Mucosa of rectum (tissue), 2 donors: ENCODE measurements around the gene ECM1.

ENCODE experiments used
- H3K27ac ChIP-seq, 2 donors: one replicate each; pipeline ENCODE4 v1.7.0; 2013; ENCODE audit warnings: inconsistent platforms in 2 of 2, low read depth in 2 of 2, low read length in 2 of 2
- H3K27me3 ChIP-seq, 2 donors: one replicate each; pipeline ENCODE4 v1.7.0; 2013; ENCODE audit warnings: low read length in 2 of 2; ENCODE audit not compliant: control insufficient read depth in 2 of 2, insufficient read depth in 2 of 2
- H3K36me3 ChIP-seq, 2 donors: one replicate each; pipeline ENCODE4 v1.7.0; 2013; ENCODE audit warnings: low read length in 2 of 2; ENCODE audit not compliant: control insufficient read depth in 2 of 2, insufficient read depth in 2 of 2
- H3K4me1 ChIP-seq, 2 donors: one replicate each; pipeline ENCODE4 v1.7.0; 2013; ENCODE audit warnings: low read length in 2 of 2, mild to moderate bottlenecking in 1 of 2; ENCODE audit not compliant: control insufficient read depth in 2 of 2, insufficient read depth in 2 of 2
- H3K4me3 ChIP-seq, 2 donors: one replicate each; pipeline ENCODE4 v1.7.0; 2013; ENCODE audit warnings: low read length in 2 of 2
- H3K9ac ChIP-seq, 2 donors: one replicate each; pipeline ENCODE4 v1.7.0; 2013; ENCODE audit warnings: low read length in 2 of 2, low read depth in 1 of 2, mild to moderate bottlenecking in 1 of 2
- H3K9me3 ChIP-seq, 2 donors: one replicate each; pipeline ENCODE4 v1.7.0; 2013; ENCODE audit warnings: low read length in 2 of 2; ENCODE audit not compliant: control insufficient read depth in 2 of 2
- donor health status: healthy.
- donor health status: Normal muscosa, but diverticular disease.

ECM1 gene

GRCh38 chr1:150479370-150479769 lies 28.5 kb upstream of the ECM1 start:
- Histone ChIP-seq H3K27me3 (no peaks in the 10 kb centered on the region), H3K4me1 (peaks cover 0 to 4% of the 10 kb centered on the region in 2 donors), H3K9me3 (no peaks in the 10 kb centered on the region), H3K27ac (no peak overlapping the region), H3K9ac (no peak overlapping the region), H3K36me3 (no peaks in the 10 kb centered on the region), H3K4me3 (no peak overlapping the region)

GRCh38 chr1:150479927-150480352 lies 28.0 kb upstream of the ECM1 start:
- H3K9me3 ChIP-seq: no peaks in the 10 kb centered on the region
- no peak overlapping the region for H3K9ac ChIP-seq
- no peaks in the 10 kb centered on the region for H3K27me3 ChIP-seq
- H3K4me3 ChIP-seq: no peak overlapping the region
- no peak overlapping the region for H3K27ac ChIP-seq
- H3K4me1 ChIP-seq: peaks cover 0 to 4% of the 10 kb centered on the region in 2 donors
- no peaks in the 10 kb centered on the region for H3K36me3 ChIP-seq

- Histone ChIP-seq H3K27me3 (no peaks in the 10 kb centered on the region), H3K4me3 (no peak overlapping the region), H3K36me3 (peaks cover 0 to 5% of the 10 kb centered on the region in 2 donors), H3K9me3 (no peaks in the 10 kb centered on the region), H3K27ac (no peak overlapping the region), H3K9ac (no peak overlapping the region), H3K4me1 (peaks cover 5 to 8% of the 10 kb centered on the region in 2 donors)
These were observed 23.5 kb upstream of the ECM1 start for GRCh38 chr1:150484431-150484830.

DNA sequence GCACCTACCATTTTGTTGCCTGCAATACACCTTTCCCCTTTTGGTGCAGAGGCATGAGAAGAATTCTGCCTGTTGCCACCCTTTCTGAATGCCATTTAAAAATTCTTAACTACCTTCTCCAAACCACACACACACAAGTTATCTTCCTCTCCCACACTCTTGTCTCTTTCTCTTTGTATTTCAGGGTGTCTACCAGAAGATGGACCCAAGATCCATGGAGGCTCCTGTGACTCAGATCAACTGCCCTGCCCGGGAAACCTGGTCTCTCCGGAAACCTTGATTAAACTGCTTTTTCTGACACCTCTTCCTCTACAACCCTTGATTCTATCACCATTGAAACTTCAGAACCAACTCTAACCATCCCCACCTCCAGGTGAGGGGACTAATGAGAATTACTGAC lies 23.0 kb upstream of the ECM1 start:
- peaks cover 0 to 5% of the 10 kb centered on the region in 2 donors for H3K36me3 ChIP-seq
- no peaks in the 10 kb centered on the region for H3K27me3 ChIP-seq
- H3K9ac ChIP-seq: no peak overlapping the region
- H3K4me1 ChIP-seq: peaks cover 5 to 8% of the 10 kb centered on the region in 2 donors
- no peak overlapping the region for H3K4me3 ChIP-seq
- H3K9me3 ChIP-seq: no peaks in the 10 kb centered on the region
- H3K27ac ChIP-seq: no peak overlapping the region

DNA sequence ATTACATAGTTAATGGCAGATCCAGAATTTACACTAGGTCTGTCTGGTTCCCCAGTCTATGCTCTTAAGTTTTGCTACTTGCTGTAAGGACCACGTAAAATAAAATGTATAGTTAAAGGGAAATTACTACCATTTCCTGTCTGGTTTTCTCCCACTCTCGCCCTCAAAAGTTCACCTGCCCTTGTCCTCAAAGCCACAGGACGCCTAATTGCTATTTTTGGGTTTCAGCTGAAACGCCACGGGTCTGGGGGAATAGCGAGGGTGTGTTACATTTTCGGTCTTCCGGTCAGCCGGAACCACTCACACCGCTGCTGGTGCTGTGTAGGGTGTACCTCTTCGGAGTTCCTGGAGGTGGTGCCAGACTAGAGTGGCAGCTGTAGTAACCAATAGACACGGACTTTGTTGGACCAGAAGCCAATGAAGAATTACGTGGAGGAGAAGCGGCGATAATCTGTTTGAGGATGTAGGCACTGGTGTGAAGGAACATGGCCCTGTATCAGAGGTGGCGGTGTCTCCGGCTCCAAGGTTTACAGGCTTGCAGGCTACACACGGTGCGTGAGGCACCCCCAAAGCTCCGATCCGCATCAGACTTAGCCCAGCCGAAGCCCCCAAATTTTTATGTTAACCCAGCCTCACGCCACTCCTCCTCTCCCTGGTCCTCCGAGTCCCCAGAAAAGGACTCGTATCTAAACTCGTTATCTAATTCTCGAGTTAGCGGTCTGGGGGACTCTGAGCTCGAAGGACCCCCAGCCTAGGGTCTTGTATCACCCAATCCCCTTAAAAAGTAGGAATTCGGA lies 20.7 kb upstream of the ECM1 start, which contains the start of gene TARS2:
Gene TARS2 (plus strand): TSS at position 454 of the 797 bp plus-strand sequence. CDS start 32 bp downstream, at position 486.
- peaks cover 5 to 8% of the 10 kb centered on the region in 2 donors for H3K4me1 ChIP-seq
- peak within 1 kb of the TSS; percentile 89 to 91 for H3K9ac ChIP-seq
- H3K4me3 ChIP-seq: peak within 1 kb of the TSS; percentile 84 to 86
- H3K27ac ChIP-seq: peak within 1 kb of the TSS; percentile 67
- H3K9me3 ChIP-seq: no peaks in the 10 kb centered on the region
- no peaks in the 10 kb centered on the region for H3K27me3 ChIP-seq
- peaks cover 9 to 17% of the 10 kb centered on the region in 2 donors for H3K36me3 ChIP-seq

GRCh38 chr1:150487763-150488115 lies 20.2 kb upstream of the ECM1 start:
- peak overlapping the region; percentile 40 to 67 for H3K27ac ChIP-seq

DNA sequence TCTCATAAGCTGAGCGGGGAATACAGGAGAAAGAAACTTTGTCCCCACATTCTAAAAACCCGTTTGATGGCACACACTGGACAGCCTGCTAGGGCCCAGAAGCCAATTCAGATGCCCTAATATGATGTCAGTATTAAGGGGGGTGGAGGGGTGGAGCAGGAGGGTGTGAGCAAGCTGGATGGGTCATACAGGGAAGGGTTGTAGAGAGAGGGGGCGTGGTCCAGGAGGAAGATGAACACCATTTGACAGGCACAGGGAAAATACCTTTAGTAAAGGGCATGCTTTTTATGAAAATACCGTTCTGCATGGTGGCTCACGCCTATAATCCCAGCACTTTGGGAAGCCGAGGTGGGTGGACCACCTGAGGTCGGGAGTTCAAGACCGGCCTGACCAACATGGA lies 14.7 kb upstream of the ECM1 start:
- Histone ChIP-seq H3K9ac (no peak overlapping the region), H3K9me3 (no peaks in the 10 kb centered on the region), H3K27me3 (no peaks in the 10 kb centered on the region), H3K27ac (no peak overlapping the region), H3K4me1 (peaks cover under 1 to 2% of the 10 kb centered on the region in 2 donors), H3K36me3 (peaks cover 23 to 44% of the 10 kb centered on the region in 2 donors), H3K4me3 (no peak overlapping the region)

More at GRCh38 chr1:150487763-150488115, 20.2 kb upstream of the ECM1 start:
- Histone ChIP-seq H3K36me3 (peaks cover 12 to 20% of the 10 kb centered on the region in 2 donors), H3K27me3 (no peaks in the 10 kb centered on the region), H3K9me3 (no peaks in the 10 kb centered on the region), H3K9ac (peak overlapping the region; percentile 89 to 91), H3K4me3 (peak overlapping the region; percentile 84 to 86), H3K4me1 (peaks cover 5 to 8% of the 10 kb centered on the region in 2 donors)

DNA sequence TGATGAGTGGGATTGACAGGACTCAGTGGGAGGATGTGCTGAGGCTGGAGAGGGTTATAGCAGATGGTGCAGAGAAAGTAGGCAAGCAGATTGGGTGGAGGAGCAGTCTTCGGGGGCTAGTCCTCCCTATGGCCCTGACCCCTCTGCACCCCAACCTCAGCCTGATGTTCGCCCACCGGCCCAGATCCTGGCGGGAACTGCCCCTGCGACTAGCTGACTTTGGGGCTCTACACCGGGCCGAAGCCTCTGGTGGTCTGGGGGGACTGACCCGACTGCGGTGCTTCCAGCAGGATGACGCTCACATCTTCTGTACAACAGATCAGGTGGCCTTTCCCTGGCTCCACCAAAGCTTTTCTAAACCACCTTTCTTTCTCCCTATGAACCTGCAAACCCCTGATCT lies 9.6 kb upstream of the ECM1 start:
- Histone ChIP-seq H3K4me1 (no peaks in the 10 kb centered on the region), H3K9me3 (no peaks in the 10 kb centered on the region), H3K27me3 (no peaks in the 10 kb centered on the region), H3K9ac (no peak overlapping the region), H3K36me3 (peaks cover 22 to 41% of the 10 kb centered on the region in 2 donors), H3K4me3 (no peak overlapping the region), H3K27ac (no peak overlapping the region)

- H3K9ac ChIP-seq: no peak overlapping the region
- no peak overlapping the region for H3K27ac ChIP-seq
- H3K4me1 ChIP-seq: peaks cover 0 to 2% of the 10 kb centered on the region in 2 donors
- H3K27me3 ChIP-seq: no peaks in the 10 kb centered on the region
- no peaks in the 10 kb centered on the region for H3K9me3 ChIP-seq
- H3K36me3 ChIP-seq: peaks cover 20 to 36% of the 10 kb centered on the region in 2 donors
- H3K4me3 ChIP-seq: no peak overlapping the region
These were observed 2.5 kb upstream of the ECM1 start for GRCh38 chr1:150505431-150505830.

GRCh38 chr1:150508982-150509381 lies 1.1 kb downstream of the ECM1 start:
- H3K9ac ChIP-seq: no peak overlapping the region

More at GRCh38 chr1:150508982-150509381, 1.1 kb downstream of the ECM1 start:
- Histone ChIP-seq H3K27ac (no peak overlapping the region), H3K4me3 (no peak overlapping the region), H3K4me1 (peaks cover 0 to 2% of the 10 kb centered on the region in 2 donors), H3K27me3 (no peaks in the 10 kb centered on the region), H3K9me3 (no peaks in the 10 kb centered on the region), H3K36me3 (peaks cover 23 to 31% of the 10 kb centered on the region in 2 donors)
